Stimulated activated CD4-positive, alpha-beta T cell treated with anti-CD3 and anti-CD28 coated beads, Interleukin-15, amount 100 ng/mL, for 48 hours (primary cell): ENCODE results near the gene C1orf21.

Experiments used
- DNase-seq, 2 donors: peaks; one replicate each; pipeline ENCODE4 v3.0.0-alpha.2; 2020; ENCODE audit warnings: low read depth in 2 of 2

The C1orf21 gene

GRCh38 chr1:184387069-184387475 lies 243 bp downstream of the C1orf21 start:
- DNase-seq: no peak

- DNase-seq: no peak
Observed at GRCh38 chr1:184387476-184388318, 868 bp downstream of the C1orf21 start.

GRCh38 chr1:184388319-184388889 lies 1.6 kb downstream of the C1orf21 start:
- DNase-seq: no peak

GRCh38 chr1:184388971-184389370 lies 2.1 kb downstream of the C1orf21 start:
- no peak for DNase-seq

GRCh38 chr1:184389446-184389845 lies 2.6 kb downstream of the C1orf21 start:
- DNase-seq: no peak

- no peak for DNase-seq
Observed at GRCh38 chr1:184390889-184391288, 4.1 kb downstream of the C1orf21 start.

- no peak for DNase-seq
Observed at GRCh38 chr1:184392067-184392466, 5.2 kb downstream of the C1orf21 start.

- DNase-seq: no peak
Observed at GRCh38 chr1:184392779-184393522, 6.1 kb downstream of the C1orf21 start.

GRCh38 chr1:184393962-184394361 lies 7.1 kb downstream of the C1orf21 start:
- no peak for DNase-seq

- no peak for DNase-seq
Observed at GRCh38 chr1:184395370-184395769, 8.5 kb downstream of the C1orf21 start.

GRCh38 chr1:184395937-184396480 lies 9.2 kb downstream of the C1orf21 start:
- no peak for DNase-seq

- no peak for DNase-seq
Observed at GRCh38 chr1:184399192-184399847, 12.5 kb downstream of the C1orf21 start.

GRCh38 chr1:184403961-184404726 lies 17.3 kb downstream of the C1orf21 start:
- DNase-seq: no peak

- DNase-seq: no peak
Observed at GRCh38 chr1:184404727-184405027, 17.8 kb downstream of the C1orf21 start.

GRCh38 chr1:184405094-184405800 lies 18.4 kb downstream of the C1orf21 start:
- no peak for DNase-seq

- DNase-seq: no peak
Observed at GRCh38 chr1:184405801-184406142, 18.9 kb downstream of the C1orf21 start.

- DNase-seq: no peak
Observed at GRCh38 chr1:184406479-184406878, 19.6 kb downstream of the C1orf21 start.

- DNase-seq: no peak
Observed at GRCh38 chr1:184407816-184408510, 21.1 kb downstream of the C1orf21 start.

GRCh38 chr1:184408580-184408979 lies 21.8 kb downstream of the C1orf21 start:
- DNase-seq: no peak

GRCh38 chr1:184409011-184409410 lies 22.2 kb downstream of the C1orf21 start:
- DNase-seq: no peak
